Measurements from ENCODE around the gene SPAG6. TPM values are rescaled to one million over a fixed set of nuclear protein-coding genes. Genes with fewer than 3 reads are reported as not detected.

SPAG6 gene
- total RNA-seq = not detected in 2 replicates

GRCh38 chr10:22345301-22346095, at the start of gene SPAG6:
Gene SPAG6 (plus strand): TSS chr10:22345496. CDS start chr10:22345612, 116 bp downstream.

GRCh38 chr10:22316286-22317075, 28.8 kb upstream of the SPAG6 start, which contains the start of gene COMMD3:
Gene COMMD3 (plus strand): TSS chr10:22316388. CDS start chr10:22316418, 30 bp downstream.

GRCh38 chr10:22320591-22321155, 24.6 kb upstream of the SPAG6 start, which contains the start of gene BMI1:
Gene BMI1 (plus strand): TSS chr10:22321099. CDS start chr10:22326450, 5,351 bp downstream.

Other genes with a start within 250 kb of the SPAG6 start
- not detected in 2 replicates for gene EBLN1, start 127.5 kb upstream of the SPAG6 start, total RNA-seq
- 43.6 and 47.4 TPM in 2 replicates for gene COMMD3, start 29.1 kb upstream of the SPAG6 start, total RNA-seq
- 15.6 and 22.1 TPM in 2 replicates for gene BMI1, start 24.4 kb upstream of the SPAG6 start, total RNA-seq